ENCODE results near the gene HECTD2.

- no peak for TF ChIP-seq CTCF (IDR thresholded peaks at IDR 0.05; ENCODE audit: insufficient read depth, low read length)
- TF ChIP-seq POLR2AphosphoS5 (IDR thresholded peaks at IDR 0.05; ENCODE audit: low read depth) = no peak
- TF ChIP-seq GABPA (IDR thresholded peaks at IDR 0.05; ENCODE audit: low read depth) = no peak
- TF ChIP-seq, protein P1, sequence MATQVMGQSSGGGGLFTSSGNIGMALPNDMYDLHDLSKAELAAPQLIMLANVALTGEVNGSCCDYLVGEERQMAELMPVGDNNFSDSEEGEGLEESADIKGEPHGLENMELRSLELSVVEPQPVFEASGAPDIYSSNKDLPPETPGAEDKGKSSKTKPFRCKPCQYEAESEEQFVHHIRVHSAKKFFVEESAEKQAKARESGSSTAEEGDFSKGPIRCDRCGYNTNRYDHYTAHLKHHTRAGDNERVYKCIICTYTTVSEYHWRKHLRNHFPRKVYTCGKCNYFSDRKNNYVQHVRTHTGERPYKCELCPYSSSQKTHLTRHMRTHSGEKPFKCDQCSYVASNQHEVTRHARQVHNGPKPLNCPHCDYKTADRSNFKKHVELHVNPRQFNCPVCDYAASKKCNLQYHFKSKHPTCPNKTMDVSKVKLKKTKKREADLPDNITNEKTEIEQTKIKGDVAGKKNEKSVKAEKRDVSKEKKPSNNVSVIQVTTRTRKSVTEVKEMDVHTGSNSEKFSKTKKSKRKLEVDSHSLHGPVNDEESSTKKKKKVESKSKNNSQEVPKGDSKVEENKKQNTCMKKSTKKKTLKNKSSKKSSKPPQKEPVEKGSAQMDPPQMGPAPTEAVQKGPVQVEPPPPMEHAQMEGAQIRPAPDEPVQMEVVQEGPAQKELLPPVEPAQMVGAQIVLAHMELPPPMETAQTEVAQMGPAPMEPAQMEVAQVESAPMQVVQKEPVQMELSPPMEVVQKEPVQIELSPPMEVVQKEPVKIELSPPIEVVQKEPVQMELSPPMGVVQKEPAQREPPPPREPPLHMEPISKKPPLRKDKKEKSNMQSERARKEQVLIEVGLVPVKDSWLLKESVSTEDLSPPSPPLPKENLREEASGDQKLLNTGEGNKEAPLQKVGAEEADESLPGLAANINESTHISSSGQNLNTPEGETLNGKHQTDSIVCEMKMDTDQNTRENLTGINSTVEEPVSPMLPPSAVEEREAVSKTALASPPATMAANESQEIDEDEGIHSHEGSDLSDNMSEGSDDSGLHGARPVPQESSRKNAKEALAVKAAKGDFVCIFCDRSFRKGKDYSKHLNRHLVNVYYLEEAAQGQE (IDR thresholded peaks at IDR 0.05; ENCODE audit: insufficient replicate concordance, low read depth) = no peak
- TF ChIP-seq SPI1 (IDR thresholded peaks at IDR 0.05; ENCODE audit: borderline replicate concordance, low read depth) = no peak
These were observed 110.5 kb downstream of the HECTD2 start for GRCh38 chr10:91520661-91521060.

Measured in HL-60 (cell line).